ENCODE results near the gene PRKCQ.
"Not testable (repeated sequence)": the region's sequence is repeated elsewhere in the genome, so short reads cannot be mapped to it uniquely, and the experiment has no call there.

The PRKCQ gene

DNA sequence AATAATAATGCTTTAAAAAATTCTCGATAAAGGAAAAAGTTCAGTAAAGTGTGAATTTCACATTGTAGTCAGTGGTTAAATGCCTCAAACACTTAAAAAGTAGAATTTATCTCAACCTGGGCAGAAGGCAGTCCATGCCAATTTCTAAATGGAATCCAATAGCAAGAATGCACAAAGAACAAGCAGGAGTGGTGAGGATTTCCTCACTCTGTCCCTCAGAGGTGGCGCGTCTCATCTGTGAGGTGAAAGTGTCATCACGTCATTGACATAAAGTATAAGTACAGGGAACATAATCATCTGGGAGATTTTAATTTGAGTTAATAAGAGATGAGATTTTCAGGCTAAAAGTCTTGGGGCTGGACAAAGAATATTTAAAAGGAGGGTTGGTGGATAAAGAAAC lies 10.0 kb upstream of the PRKCQ start:
- no peak overlapping the region for H3K4me3 ChIP-seq (ENCODE audit: low read length)

DNA sequence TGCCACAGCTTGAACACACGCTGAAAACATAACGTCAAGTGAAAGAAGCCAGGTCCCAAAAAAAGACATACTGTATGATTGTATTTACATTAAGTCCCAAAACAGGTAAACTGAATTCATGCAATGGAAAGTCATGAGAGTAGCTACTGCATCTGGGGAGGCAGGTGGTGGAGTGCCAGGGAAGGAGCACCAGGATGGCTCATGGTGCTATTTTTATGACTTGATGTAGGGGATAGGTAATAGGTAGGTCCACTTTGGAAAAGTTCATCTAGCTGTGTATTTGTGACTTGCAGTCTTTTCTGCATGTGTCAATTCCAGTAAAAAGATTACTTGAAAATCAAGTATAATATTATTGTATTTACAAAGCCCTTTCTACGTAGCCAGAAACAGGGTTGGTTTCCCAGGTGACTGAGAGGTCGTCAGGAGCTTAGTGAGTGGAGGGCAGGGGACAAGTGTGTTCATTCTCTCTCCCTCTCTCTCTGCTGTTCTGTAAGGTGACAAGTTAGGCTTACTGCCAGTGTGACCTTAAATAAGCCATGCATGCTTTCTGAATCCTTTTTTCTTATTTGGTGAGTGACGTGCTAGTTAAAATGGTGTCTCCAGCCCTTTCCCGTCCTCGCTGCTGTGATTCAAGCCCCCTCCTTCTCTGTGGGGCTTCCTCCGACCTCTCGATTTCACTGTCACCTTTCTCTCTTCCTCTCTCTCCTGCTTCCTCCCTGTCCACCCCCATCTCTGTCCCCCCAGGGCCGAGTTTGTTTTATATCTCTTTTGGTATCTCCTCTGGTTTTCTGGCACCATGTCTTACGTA lies 9.4 kb upstream of the PRKCQ start:
- Histone ChIP-seq H3K4me1 (ENCODE audit: control insufficient read depth, insufficient read depth, low read length) (no peaks in the 10 kb centered on the region), H3K36me3 (ENCODE audit: control insufficient read depth, insufficient read depth, low read length) (no peaks in the 10 kb centered on the region), H3K4me3 (ENCODE audit: low read length) (no peak overlapping the region), H3K9ac (ENCODE audit: low read length) (no peak overlapping the region), H3K27me3 (ENCODE audit: control insufficient read depth, insufficient read depth, low read length) (no peaks in the 10 kb centered on the region), H3K27ac (ENCODE audit: low read depth, low read length) (no peak overlapping the region)

More for the DNA sequence above, 10.0 kb upstream of the PRKCQ start:
- no peaks in the 10 kb centered on the region for H3K27me3 ChIP-seq (ENCODE audit: control insufficient read depth, insufficient read depth, low read length)
- no peak overlapping the region for H3K9ac ChIP-seq (ENCODE audit: low read length)
- no peaks in the 10 kb centered on the region for H3K36me3 ChIP-seq (ENCODE audit: control insufficient read depth, insufficient read depth, low read length)
- no peak overlapping the region for H3K27ac ChIP-seq (ENCODE audit: low read depth, low read length)
- H3K4me1 ChIP-seq (ENCODE audit: control insufficient read depth, insufficient read depth, low read length) = no peaks in the 10 kb centered on the region

DNA sequence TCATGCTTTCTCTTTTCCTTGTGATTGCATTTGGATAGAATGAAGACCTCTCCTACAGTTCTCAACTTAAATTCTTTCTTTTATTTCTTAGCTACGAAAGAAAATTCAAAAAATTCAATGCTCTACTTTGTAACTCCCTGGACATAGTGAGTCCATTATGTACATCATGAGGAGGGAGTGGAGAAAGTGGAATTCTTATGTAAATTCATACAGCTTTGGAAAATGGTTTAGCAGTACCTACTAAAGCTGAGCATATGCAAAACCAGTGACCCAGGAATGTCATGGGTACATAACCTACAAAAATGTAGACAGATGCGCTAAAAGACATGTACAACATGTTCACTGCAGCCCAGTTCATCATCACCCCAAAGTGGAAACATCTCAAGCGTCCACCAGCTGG lies 8.8 kb upstream of the PRKCQ start:
- H3K27ac ChIP-seq (ENCODE audit: low read depth, low read length) = no peak overlapping the region
- H3K27me3 ChIP-seq (ENCODE audit: control insufficient read depth, insufficient read depth, low read length) = no peaks in the 10 kb centered on the region

DNA sequence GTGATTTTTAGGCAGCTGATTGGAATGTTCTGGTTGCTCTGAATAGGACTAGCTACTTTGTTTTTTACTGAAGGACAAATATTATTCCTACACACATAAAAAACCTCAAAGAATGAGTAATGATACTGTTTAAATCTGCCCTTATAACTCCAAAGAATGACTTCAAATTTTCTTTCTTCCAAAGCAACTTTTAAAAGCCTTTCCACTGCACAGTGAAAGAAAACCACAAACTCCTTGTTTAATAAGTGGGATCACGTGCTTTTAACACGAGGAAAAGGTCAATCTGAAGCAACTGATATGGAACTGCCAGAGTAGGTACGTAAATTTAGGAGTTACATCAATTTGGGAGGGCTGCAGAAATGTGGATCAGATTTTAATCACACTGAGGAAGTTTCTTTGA lies 8.0 kb upstream of the PRKCQ start:
- Histone ChIP-seq H3K4me3 (ENCODE audit: low read length) (no peak overlapping the region), H3K27me3 (ENCODE audit: control insufficient read depth, insufficient read depth, low read length) (no peaks in the 10 kb centered on the region), H3K9ac (ENCODE audit: low read length) (no peak overlapping the region), H3K4me1 (ENCODE audit: control insufficient read depth, insufficient read depth, low read length) (no peaks in the 10 kb centered on the region), H3K27ac (ENCODE audit: low read depth, low read length) (no peak overlapping the region), H3K36me3 (ENCODE audit: control insufficient read depth, insufficient read depth, low read length) (no peaks in the 10 kb centered on the region)

More for the DNA sequence above, 8.8 kb upstream of the PRKCQ start:
- no peak overlapping the region for H3K4me3 ChIP-seq (ENCODE audit: low read length)
- no peak overlapping the region for H3K9ac ChIP-seq (ENCODE audit: low read length)
- no peaks in the 10 kb centered on the region for H3K36me3 ChIP-seq (ENCODE audit: control insufficient read depth, insufficient read depth, low read length)
- H3K4me1 ChIP-seq (ENCODE audit: control insufficient read depth, insufficient read depth, low read length) = no peaks in the 10 kb centered on the region

DNA sequence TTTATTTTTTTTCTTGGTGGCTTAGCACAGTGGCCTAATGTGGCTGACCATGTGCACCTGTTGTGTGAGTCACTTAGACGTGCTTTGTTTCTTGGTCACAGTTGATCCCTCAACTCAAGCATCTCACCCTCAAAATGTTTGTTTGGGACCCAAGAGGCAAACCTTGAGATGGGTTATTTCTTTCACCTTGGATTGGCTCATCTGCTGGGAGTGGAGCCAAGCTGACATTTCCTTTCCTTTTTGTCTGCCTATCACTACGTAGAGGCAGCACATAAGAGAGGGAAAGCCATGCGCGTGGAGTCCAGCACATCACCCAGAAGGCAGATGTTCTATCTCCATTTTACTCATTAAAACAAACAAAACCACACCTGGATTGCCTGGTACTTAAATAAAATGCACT lies 6.4 kb upstream of the PRKCQ start:
- H3K27ac ChIP-seq (ENCODE audit: low read depth, low read length) = no peak overlapping the region
- no peaks in the 10 kb centered on the region for H3K4me1 ChIP-seq (ENCODE audit: control insufficient read depth, insufficient read depth, low read length)
- H3K36me3 ChIP-seq (ENCODE audit: control insufficient read depth, insufficient read depth, low read length) = no peaks in the 10 kb centered on the region
- H3K9ac ChIP-seq (ENCODE audit: low read length) = no peak overlapping the region
- no peaks in the 10 kb centered on the region for H3K27me3 ChIP-seq (ENCODE audit: control insufficient read depth, insufficient read depth, low read length)
- H3K4me3 ChIP-seq (ENCODE audit: low read length) = no peak overlapping the region

DNA sequence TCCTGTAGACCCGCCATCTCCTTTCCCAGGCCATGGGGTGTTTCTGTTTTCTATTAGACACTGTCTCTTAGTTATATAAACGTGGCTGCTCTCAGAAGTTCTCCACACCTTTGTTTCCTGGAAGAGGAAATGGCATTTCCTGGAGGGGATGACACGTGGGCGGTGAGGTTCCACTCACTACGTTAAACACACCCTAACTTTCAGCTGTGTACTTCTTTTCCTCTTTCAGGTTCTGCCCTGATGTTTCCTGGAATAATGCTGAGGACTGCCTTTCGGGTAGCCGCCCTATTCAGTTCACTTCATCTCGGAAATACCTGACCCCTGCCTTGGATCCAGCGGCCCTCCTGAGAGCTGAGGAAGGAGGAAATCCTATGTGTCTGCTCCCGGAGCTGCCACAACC lies 3.4 kb upstream of the PRKCQ start:
- peaks cover 4% of the 10 kb centered on the region for H3K27me3 ChIP-seq (ENCODE audit: control insufficient read depth, insufficient read depth, low read length)
- H3K36me3 ChIP-seq (ENCODE audit: control insufficient read depth, insufficient read depth, low read length) = no peaks in the 10 kb centered on the region
- no peak overlapping the region for H3K27ac ChIP-seq (ENCODE audit: low read depth, low read length)
- H3K4me3 ChIP-seq (ENCODE audit: low read length) = no peak overlapping the region
- no peaks in the 10 kb centered on the region for H3K4me1 ChIP-seq (ENCODE audit: control insufficient read depth, insufficient read depth, low read length)
- no peak overlapping the region for H3K9ac ChIP-seq (ENCODE audit: low read length)

DNA sequence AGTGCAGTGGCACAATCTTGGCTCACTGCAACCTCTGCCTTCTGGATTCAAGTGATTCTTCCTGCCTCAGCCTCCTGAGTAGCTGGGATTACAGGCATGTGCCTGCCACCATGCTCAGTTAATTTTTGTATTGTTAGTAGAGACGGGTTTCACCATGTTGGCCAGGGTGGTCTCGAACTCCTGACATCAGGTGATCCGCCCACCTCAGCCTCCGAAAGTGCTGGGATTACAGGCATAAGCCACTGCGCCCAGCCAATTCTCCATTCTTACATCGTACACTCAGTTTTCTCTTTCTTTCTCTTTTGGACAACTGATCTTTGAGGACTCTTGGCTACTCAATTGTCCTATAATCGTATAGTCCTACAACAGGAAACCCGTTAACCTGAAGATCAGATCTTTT lies 2.8 kb upstream of the PRKCQ start:
- H3K9ac ChIP-seq (ENCODE audit: low read length); H3K4me1 ChIP-seq (ENCODE audit: control insufficient read depth, insufficient read depth, low read length); H3K36me3 ChIP-seq (ENCODE audit: control insufficient read depth, insufficient read depth, low read length); H3K27ac ChIP-seq (ENCODE audit: low read depth, low read length); H3K27me3 ChIP-seq (ENCODE audit: control insufficient read depth, insufficient read depth, low read length); H3K4me3 ChIP-seq (ENCODE audit: low read length): not testable (repeated sequence)

DNA sequence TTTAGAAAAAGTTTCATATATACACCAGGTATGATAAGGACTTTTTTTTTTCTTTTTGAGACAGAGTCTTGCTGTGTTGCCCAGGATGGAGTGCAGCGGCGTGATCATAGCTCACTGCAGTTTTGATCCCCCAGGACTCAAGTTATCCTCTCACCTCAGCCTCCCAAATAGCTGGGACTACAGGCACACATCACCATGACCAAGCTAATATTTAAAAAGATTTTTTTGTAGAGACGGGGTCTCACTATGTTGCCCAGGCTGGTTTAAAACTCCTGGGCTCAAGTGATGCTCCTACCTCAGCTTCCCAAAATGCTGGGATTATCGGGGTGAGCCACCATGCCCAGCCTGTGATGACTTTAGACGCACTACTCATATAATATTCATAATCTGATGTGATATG lies 2.2 kb upstream of the PRKCQ start:
- Histone ChIP-seq H3K27ac (ENCODE audit: low read depth, low read length) (no peak overlapping the region), H3K36me3 (ENCODE audit: control insufficient read depth, insufficient read depth, low read length) (no peaks in the 10 kb centered on the region), H3K4me1 (ENCODE audit: control insufficient read depth, insufficient read depth, low read length) (no peaks in the 10 kb centered on the region), H3K9ac (ENCODE audit: low read length) (no peak overlapping the region), H3K27me3 (ENCODE audit: control insufficient read depth, insufficient read depth, low read length) (peaks cover 4% of the 10 kb centered on the region), H3K4me3 (ENCODE audit: low read length) (no peak overlapping the region)

DNA sequence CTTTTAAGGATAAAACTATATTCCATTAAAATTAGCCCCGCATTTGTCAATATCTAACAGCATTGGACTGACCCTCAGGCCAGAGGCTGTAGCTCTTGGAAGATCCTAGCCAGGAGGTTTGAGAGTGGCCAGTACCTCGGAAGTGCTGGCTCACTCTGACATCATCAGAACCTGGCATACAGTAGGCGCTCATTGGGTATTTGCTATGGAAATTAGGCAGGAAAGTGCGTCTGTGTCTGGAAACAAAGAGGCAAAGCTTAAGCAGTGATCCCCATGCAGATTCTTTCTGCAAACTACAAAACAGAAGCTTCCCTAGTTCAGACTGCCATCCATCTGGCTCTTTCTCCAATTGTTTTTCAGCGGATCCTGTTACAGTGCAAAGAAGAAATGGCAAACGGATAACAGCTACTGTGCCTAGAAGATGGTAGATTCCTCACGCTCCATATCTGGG lies 1.7 kb upstream of the PRKCQ start:
- Histone ChIP-seq H3K4me1 (ENCODE audit: control insufficient read depth, insufficient read depth, low read length) (no peaks in the 10 kb centered on the region), H3K4me3 (ENCODE audit: low read length) (no peak overlapping the region), H3K27ac (ENCODE audit: low read depth, low read length) (no peak overlapping the region), H3K27me3 (ENCODE audit: control insufficient read depth, insufficient read depth, low read length) (peaks cover 4% of the 10 kb centered on the region), H3K9ac (ENCODE audit: low read length) (no peak overlapping the region), H3K36me3 (ENCODE audit: control insufficient read depth, insufficient read depth, low read length) (no peaks in the 10 kb centered on the region)

DNA sequence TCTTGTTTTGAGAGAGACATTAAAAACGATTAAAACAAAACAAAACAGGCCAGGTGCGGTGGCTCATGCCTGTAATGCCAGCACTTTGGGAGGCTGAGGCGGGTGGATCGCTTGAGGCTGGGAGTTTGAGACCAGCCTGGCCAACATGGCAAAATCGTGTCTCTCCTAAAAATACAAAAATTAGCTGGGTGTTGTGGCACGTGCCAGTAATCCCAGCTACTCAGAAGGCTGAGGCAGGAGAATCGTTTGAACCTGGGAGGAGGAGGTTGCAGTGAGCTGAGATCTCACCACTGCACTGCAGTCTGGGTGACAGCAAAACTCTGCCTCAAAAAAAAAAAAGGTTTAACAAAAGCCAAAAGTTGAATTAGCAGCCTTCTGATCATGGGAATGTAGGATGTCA lies 1.1 kb upstream of the PRKCQ start:
- H3K27ac ChIP-seq (ENCODE audit: low read depth, low read length); H3K36me3 ChIP-seq (ENCODE audit: control insufficient read depth, insufficient read depth, low read length); H3K27me3 ChIP-seq (ENCODE audit: control insufficient read depth, insufficient read depth, low read length); H3K4me3 ChIP-seq (ENCODE audit: low read length); H3K9ac ChIP-seq (ENCODE audit: low read length); H3K4me1 ChIP-seq (ENCODE audit: control insufficient read depth, insufficient read depth, low read length): not testable (repeated sequence)

DNA sequence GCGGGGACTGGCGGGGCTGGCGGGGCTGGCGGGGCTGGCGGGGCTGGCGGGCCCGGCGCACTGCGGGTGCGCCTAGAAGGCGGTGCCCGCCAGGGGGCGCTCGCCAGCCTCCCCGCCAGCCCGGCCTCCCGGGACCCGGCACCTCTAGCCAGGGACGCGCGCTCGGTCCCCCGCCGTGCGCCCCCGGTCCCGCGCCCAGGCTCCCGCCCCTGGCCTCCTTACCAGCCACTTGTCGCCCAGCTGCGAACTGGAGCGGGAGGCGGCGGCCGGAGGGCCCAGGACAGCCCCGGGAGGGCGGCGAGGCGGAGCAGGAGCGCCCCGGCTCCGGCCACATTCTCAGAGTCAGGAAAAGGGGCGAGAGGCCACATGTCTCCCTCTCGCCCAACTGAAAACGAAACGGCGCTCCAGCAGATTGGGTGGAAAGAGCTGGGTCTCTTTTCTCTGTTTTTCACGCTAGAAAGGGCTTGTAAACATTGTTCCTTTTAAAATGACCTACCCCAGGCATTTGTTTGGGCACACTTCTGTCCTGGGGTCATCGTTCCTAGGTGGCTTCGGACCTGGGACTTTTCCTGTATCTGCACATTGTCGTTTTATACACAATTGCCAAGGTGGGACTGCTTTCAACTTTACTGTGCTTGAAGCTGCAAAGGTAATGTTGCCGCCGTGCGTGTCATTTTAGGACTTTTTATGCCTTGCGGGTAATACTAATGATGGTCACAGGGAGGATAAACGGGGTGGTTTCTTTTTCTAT lies 378 bp upstream of the PRKCQ start:
- Histone ChIP-seq H3K4me1 (ENCODE audit: control insufficient read depth, insufficient read depth, low read length) (no peaks in the 10 kb centered on the region), H3K27ac (ENCODE audit: low read depth, low read length) (peak overlapping the region; percentile 37), H3K9ac (ENCODE audit: low read length) (peak overlapping the region; percentile 13), H3K4me3 (ENCODE audit: low read length) (peak overlapping the region; percentile 61), H3K36me3 (ENCODE audit: control insufficient read depth, insufficient read depth, low read length) (no peaks in the 10 kb centered on the region), H3K27me3 (ENCODE audit: control insufficient read depth, insufficient read depth, low read length) (peaks cover 4% of the 10 kb centered on the region)

DNA sequence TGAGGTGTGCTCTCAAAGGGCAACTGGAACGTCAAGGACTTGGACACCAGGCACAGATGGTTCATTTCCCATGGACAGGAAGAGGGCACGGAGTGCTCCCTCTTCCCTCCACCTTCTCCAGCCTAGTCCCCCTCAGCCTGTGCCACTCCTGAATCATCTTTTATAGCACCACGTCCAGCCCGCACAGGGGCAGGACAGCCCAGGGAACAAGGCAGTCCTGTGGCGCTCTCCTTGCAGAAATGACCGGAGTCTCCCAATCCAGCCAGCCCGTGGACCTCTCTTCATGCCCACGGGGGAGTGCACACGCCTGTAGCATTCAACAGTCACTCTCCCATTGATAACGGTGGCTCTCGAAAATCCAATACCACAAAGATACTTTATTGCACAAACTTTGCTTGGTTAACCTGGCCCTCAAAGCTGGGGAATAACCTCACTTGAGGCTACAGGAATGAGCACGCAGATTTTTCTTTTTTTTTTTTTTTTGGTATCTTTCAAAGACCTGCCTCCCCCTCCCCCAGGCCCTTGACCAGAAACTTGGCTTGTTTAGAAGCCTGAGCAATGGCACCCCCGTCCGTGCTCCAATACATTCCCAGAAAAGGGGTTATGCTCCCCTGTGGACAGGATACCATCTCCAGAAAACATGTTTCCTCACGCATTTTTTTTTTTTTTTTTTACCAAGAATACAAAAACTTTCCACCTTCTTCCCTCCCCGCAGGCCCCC lies 733 bp downstream of the PRKCQ start:
- H3K27me3 ChIP-seq (ENCODE audit: control insufficient read depth, insufficient read depth, low read length) = peaks cover 4% of the 10 kb centered on the region
- no peak overlapping the region for H3K9ac ChIP-seq (ENCODE audit: low read length)
- H3K27ac ChIP-seq (ENCODE audit: low read depth, low read length) = no peak overlapping the region
- no peaks in the 10 kb centered on the region for H3K4me1 ChIP-seq (ENCODE audit: control insufficient read depth, insufficient read depth, low read length)
- H3K36me3 ChIP-seq (ENCODE audit: control insufficient read depth, insufficient read depth, low read length) = no peaks in the 10 kb centered on the region
- peak overlapping the region; percentile 61 for H3K4me3 ChIP-seq (ENCODE audit: low read length)
